Kidney (tissue), 14 donors: Measurements from ENCODE around the gene DMBX1. TPM values are rescaled to one million over a fixed set of nuclear protein-coding genes. Genes with fewer than 3 reads are reported as not detected.

ENCODE experiments used
- DNase-seq, 5 donors: peaks; one replicate each; pipeline ENCODE4 v3.0.0-alpha.2; 2013 to 2020
- FAIRE-seq: peaks from 2 replicates; lab custom pipeline; 2012; peaks lifted over from hg19 to GRCh38; lab: Jason Lieb, UNC
- H3K27ac ChIP-seq, 2 donors: one replicate each; pipeline ENCODE4 v1.7.0; 2013; ENCODE audit warnings: low read depth in 2 of 2, low read length in 2 of 2, inconsistent platforms in 1 of 2
- H3K27me3 ChIP-seq: one replicate; pipeline ENCODE4 v1.7.1; 2013; ENCODE audit warnings: low read length, inconsistent platforms; ENCODE audit not compliant: control insufficient read depth, insufficient read depth
- H3K36me3 ChIP-seq, 3 donors: one replicate each; pipeline versions ENCODE4 v1.7.0 to v1.7.1; 2013; ENCODE audit warnings: low read length in 3 of 3, control low read depth in 1 of 3, inconsistent platforms in 1 of 3; ENCODE audit not compliant: insufficient read depth in 3 of 3, control insufficient read depth in 2 of 3
- H3K4me1 ChIP-seq, 3 donors: one replicate each; pipeline versions ENCODE4 v1.7.0 to v1.7.1; 2013; ENCODE audit warnings: low read length in 3 of 3, inconsistent platforms in 1 of 3, low read depth in 1 of 3; ENCODE audit not compliant: control insufficient read depth in 2 of 3, insufficient read depth in 2 of 3
- H3K4me3 ChIP-seq, 3 donors: one replicate each; pipeline versions ENCODE4 v1.7.0 to v1.8.1; 2013; ENCODE audit warnings: low read length in 3 of 3, control low read depth in 1 of 3, inconsistent platforms in 1 of 3
- H3K9ac ChIP-seq, 3 donors: one replicate each; pipeline versions ENCODE4 v1.7.0 to v1.7.1; 2013; ENCODE audit warnings: low read length in 3 of 3, control low read depth in 1 of 3, inconsistent platforms in 1 of 3
- H3K9me3 ChIP-seq, 3 donors: one replicate each; pipeline versions ENCODE4 v1.7.0 to v1.7.1; 2013; ENCODE audit warnings: low read length in 3 of 3, control low read depth in 1 of 3, inconsistent platforms in 1 of 3; ENCODE audit not compliant: control insufficient read depth in 2 of 3, insufficient read depth in 1 of 3
- intact Hi-C: fragments of 100-400 bp; cut with DNase I; formaldehyde crosslinking; loops from one replicate; pipeline ENCODE4 v1.11.1; 2022
- polyA plus RNA-seq: library from polyadenylated mRNA; stranded (reverse); fragments of 350-450 nt; fragmentation: Illumina TruSeq; extraction: RNeasy Lipid Tissue Mini Kit (QIAGEN cat#74804); gene quantifications from one replicate; pipeline ENCODE4 v1.2.3, GENCODE V29; 2014; ENCODE audit warnings: low read depth, low replicate concordance; ENCODE audit not compliant: insufficient read depth
- total RNA-seq: library from RNA; stranded (reverse); fragmentation: NEBNext Ultra II Directional; extraction: Animal tissue kit (Norgen Biotek cat#: 25700); gene quantifications from one replicate; pipeline ENCODE4 v1.2.1, GENCODE V29; 2021
- TF ChIP-seq, protein P1 (sequence below): IDR thresholded peaks from 3 replicates; pipeline ENCODE4 v1.5.1; 2012; ENCODE audit warnings: mild to moderate bottlenecking, moderate library complexity, borderline replicate concordance; ENCODE audit not compliant: insufficient read depth; ENCODE audit errors: extremely low read depth
- donor health status: control.
- donor health status: control.
- donor health status: control.
- donor health status: control.
- donor health status: control.
- donor health status: DM: yes; HTN: yes; CAD: no.
- donor health status: Normal renal cell carcinoma (clear cell type).

DMBX1 gene
- total and polyA plus RNA-seq, 2 donors from 2014 or later: not detected

DNA sequence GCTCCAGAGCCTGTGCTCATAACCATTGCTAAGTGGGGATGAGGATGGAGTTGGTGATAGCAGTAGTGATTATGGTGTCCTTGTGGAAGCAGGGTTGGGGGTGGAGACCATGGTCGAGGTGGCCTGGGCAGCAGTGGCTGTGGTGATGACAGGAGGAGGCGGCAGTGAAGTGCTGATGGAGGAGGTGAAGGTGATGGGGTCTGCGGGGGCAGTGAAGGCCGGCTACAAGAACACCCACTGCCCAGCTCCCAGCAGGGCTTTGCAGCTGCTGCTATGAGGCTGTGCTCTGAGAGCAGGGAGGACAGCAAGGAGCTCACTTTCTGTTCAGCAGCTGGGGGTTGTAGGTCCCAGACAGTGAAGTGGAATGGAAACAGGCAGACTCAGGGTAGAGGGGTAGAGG lies 15.6 kb upstream of the DMBX1 start:
- Histone ChIP-seq H3K4me1 (no peaks in the 10 kb centered on the region), H3K36me3 (no peaks in the 10 kb centered on the region), H3K4me3 (no peak overlapping the region), H3K27me3 (peaks cover 6% of the 10 kb centered on the region), H3K9ac (no peak overlapping the region), H3K9me3 (no peaks in the 10 kb centered on the region), H3K27ac (no peak overlapping the region)
- DNase-seq (no peak), FAIRE-seq (no peak)
- TF ChIP-seq, protein P1, sequence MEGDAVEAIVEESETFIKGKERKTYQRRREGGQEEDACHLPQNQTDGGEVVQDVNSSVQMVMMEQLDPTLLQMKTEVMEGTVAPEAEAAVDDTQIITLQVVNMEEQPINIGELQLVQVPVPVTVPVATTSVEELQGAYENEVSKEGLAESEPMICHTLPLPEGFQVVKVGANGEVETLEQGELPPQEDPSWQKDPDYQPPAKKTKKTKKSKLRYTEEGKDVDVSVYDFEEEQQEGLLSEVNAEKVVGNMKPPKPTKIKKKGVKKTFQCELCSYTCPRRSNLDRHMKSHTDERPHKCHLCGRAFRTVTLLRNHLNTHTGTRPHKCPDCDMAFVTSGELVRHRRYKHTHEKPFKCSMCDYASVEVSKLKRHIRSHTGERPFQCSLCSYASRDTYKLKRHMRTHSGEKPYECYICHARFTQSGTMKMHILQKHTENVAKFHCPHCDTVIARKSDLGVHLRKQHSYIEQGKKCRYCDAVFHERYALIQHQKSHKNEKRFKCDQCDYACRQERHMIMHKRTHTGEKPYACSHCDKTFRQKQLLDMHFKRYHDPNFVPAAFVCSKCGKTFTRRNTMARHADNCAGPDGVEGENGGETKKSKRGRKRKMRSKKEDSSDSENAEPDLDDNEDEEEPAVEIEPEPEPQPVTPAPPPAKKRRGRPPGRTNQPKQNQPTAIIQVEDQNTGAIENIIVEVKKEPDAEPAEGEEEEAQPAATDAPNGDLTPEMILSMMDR: no peak
- intact Hi-C loops: no loop called here

DNA sequence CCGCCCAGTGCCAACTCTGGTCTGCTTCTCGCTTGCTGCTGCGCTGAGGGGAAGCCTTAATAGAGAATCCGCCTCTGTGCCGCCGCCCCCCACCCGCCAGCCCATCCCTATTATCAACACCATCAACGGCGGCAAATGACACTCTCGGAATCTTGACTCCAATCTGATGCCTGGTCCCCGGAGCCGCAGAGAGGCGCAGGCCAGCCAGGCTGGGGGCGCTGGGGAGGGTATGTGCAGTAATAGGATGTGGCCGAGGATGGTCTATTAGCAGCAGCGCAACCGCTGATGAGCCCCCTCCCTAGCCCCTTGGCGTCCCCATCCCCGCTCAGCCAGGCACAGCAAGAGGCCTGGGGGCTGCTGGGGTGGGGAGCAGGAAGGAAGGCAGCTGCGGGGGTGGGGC lies 15.1 kb upstream of the DMBX1 start:
- Histone ChIP-seq H3K9me3 (no peaks in the 10 kb centered on the region), H3K9ac (no peak overlapping the region), H3K4me3 (no peak overlapping the region), H3K36me3 (no peaks in the 10 kb centered on the region), H3K27me3 (peaks cover 6% of the 10 kb centered on the region), H3K27ac (no peak overlapping the region), H3K4me1 (no peaks in the 10 kb centered on the region)
- FAIRE-seq: no peak
- intact Hi-C loops: no loop called here
- TF ChIP-seq, protein P1: no peak
- DNase-seq: no peak

DNA sequence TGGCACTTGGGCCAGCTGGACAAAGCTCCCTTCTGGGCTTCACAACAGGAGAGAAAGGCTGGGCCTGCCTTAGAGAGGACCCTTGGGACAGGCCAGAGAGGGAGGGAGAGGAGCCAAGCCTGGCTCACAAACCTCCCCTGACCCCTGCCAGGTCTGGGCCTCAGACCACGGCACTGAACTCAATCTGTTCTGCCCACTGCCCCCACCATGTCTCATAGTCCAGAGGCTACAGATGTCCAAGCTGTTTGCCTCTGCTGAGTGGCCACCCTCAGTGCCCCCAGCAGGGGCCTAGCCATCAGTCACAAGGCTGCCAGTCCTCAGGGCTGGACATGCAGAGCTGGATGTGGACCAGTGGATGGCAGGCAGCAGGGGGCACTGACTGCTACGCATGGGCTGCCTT lies 13.0 kb upstream of the DMBX1 start:
- no peak overlapping the region for H3K4me3 ChIP-seq
- TF ChIP-seq, protein P1: no peak
- no peaks in the 10 kb centered on the region for H3K9me3 ChIP-seq
- H3K27ac ChIP-seq: no peak overlapping the region
- DNase-seq: no peak
- FAIRE-seq: no peak
- H3K9ac ChIP-seq: no peak overlapping the region
- H3K27me3 ChIP-seq: peaks cover 15% of the 10 kb centered on the region
- no peaks in the 10 kb centered on the region for H3K36me3 ChIP-seq
- H3K4me1 ChIP-seq: no peaks in the 10 kb centered on the region
- intact Hi-C loops: no loop called here
